Glutamatergic neuron (in vitro differentiated cells): ENCODE measurements around the gene PLEKHM1. TPM values are rescaled to one million over a fixed set of nuclear protein-coding genes. Genes with fewer than 3 reads are reported as not detected.

ENCODE experiments used
- DNase-seq: peaks from one replicate; pipeline ENCODE4 v3.0.0; 2022
- H3K27ac Mint-ChIP-seq: one replicate; pipeline ENCODE4 v1.8.0; 2020; ENCODE audit warnings: mild to moderate bottlenecking, mixed read lengths, inconsistent platforms; ENCODE audit not compliant: unreplicated experiment
- H3K27me3 Mint-ChIP-seq: one replicate; pipeline ENCODE4 v1.8.0; 2020; ENCODE audit warnings: mild to moderate bottlenecking, moderate library complexity, mixed read lengths, inconsistent platforms; ENCODE audit not compliant: unreplicated experiment
- H3K36me3 Mint-ChIP-seq: one replicate; pipeline ENCODE4 v1.8.0; 2020; ENCODE audit warnings: mild to moderate bottlenecking, mixed read lengths, inconsistent platforms; ENCODE audit not compliant: unreplicated experiment
- H3K4me1 Mint-ChIP-seq: one replicate; pipeline ENCODE4 v1.8.0; 2020; ENCODE audit warnings: mild to moderate bottlenecking, low read depth, mixed read lengths, inconsistent platforms; ENCODE audit not compliant: unreplicated experiment
- H3K4me3 Mint-ChIP-seq: one replicate; pipeline ENCODE4 v1.8.0; 2020; ENCODE audit warnings: mild to moderate bottlenecking, mixed read lengths, inconsistent platforms; ENCODE audit not compliant: unreplicated experiment
- H3K9me3 Mint-ChIP-seq: one replicate; pipeline ENCODE4 v1.8.0; 2020; ENCODE audit warnings: mild to moderate bottlenecking, moderate library complexity, mixed read lengths, inconsistent platforms; ENCODE audit not compliant: unreplicated experiment
- total RNA-seq: library from RNA; stranded (reverse); fragmentation: NEBNext Ultra II Directional; extraction: Animal tissue kit (Norgen Biotek cat#: 25700); gene quantifications from one replicate; pipeline ENCODE4 v1.2.1, GENCODE V29; 2021; ENCODE audit not compliant: unreplicated experiment
- TF ChIP-seq, protein P1 (sequence below): fragments of 200-600 bp; sonication (generic); IDR thresholded peaks from one replicate; pipeline ENCODE4 v1.5.0; 2021; ENCODE audit not compliant: partially characterized antibody, unreplicated experiment

PLEKHM1 gene
- total RNA-seq, 1 donor from 2014 or later, result 59.5 TPM

DNA sequence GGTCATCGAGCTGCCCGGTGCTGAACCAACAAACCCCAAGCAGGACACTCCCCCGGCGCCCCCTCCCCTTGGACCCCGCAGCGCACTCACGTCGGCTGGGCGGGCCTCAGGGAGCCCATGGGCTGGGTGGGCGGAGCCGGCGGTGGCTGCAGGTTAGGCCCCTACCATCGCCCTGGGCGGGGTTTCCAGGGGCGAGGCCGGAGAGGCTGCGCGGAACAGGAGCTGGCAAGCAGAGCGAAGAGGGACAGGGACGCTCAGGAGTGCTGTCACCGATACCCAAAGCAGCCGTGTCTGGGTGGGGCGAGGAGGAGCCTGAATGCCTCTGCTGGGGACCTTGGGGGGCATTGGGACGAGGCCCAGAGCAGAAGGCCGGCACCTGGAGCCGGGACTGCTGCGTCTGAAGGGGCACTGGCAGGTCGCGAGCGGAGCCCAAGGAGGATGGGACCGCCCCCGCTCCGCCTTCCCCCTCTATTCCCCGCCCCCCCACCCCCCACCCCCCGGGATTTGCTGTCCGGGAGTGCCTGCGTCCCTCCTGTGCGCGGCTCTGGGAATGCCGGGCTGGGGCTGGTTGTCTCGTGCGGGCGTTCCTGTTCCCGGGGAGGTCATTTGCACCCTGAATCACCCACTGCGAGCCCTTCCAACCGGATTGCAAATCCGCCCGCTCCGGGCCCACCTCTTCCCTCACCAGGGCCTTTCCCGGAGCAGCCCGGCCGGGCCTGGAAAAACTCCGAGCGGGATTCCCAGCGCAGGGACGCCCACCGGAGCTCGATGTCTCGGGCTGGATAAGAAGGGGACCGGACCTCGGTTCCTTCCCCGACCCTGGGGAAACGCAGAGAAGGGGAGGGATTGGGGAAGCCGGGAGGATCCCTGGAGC lies 58.8 kb downstream of the PLEKHM1 start:
- H3K27ac Mint-ChIP-seq, result no peak overlapping the region
- H3K27me3 Mint-ChIP-seq, result peaks cover 25% of the 10 kb centered on the region
- peaks cover 26% of the 10 kb centered on the region for H3K4me1 Mint-ChIP-seq
- peaks cover 10% of the 10 kb centered on the region for H3K9me3 Mint-ChIP-seq
- H3K36me3 Mint-ChIP-seq, result no peaks in the 10 kb centered on the region
- TF ChIP-seq, protein P1, sequence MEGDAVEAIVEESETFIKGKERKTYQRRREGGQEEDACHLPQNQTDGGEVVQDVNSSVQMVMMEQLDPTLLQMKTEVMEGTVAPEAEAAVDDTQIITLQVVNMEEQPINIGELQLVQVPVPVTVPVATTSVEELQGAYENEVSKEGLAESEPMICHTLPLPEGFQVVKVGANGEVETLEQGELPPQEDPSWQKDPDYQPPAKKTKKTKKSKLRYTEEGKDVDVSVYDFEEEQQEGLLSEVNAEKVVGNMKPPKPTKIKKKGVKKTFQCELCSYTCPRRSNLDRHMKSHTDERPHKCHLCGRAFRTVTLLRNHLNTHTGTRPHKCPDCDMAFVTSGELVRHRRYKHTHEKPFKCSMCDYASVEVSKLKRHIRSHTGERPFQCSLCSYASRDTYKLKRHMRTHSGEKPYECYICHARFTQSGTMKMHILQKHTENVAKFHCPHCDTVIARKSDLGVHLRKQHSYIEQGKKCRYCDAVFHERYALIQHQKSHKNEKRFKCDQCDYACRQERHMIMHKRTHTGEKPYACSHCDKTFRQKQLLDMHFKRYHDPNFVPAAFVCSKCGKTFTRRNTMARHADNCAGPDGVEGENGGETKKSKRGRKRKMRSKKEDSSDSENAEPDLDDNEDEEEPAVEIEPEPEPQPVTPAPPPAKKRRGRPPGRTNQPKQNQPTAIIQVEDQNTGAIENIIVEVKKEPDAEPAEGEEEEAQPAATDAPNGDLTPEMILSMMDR, result no peak
- DNase-seq, result peak; percentile 77
- H3K4me3 Mint-ChIP-seq, result peak overlapping the region; percentile 68

DNA sequence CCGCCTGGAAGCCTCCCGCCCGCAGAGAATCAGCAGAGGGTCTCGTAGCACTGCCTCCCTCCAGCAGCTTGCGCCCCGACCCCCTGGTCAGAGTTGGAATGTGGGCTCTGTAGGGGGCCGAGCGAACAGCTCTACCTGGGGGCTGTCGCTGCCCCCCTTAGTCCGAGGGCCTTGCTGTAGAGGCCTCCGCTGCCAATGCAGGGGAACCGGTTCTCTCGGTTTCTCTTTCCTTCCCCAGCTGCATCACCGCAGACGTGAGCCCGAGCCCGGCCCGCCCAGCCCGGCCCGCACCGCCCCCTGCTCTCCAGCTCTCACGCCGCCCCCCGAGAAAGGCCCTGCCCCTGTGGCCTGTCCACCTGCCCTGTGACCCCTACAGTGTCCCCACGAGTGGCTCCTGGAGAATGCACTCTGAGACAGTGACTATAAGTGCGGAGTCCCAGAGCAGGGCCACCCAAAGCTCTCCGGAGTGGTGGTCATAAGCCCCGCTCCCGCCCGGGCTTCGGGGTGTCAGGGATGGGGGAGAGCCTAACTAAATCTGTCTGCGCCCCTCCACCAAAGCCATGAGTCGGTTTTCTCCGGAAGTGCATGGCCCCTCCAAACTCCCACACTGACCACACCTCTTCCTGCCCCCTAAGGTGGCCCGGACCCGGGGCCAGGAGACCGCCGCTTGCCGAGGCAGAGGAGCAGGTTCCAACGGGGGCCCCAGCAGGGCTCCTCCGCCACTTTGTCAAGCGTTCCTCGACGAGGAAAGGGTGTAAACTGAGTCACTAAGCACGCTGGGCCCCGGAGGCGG lies 59.6 kb downstream of the PLEKHM1 start:
- Mint-ChIP-seq H3K27me3 (peaks cover 29% of the 10 kb centered on the region), H3K4me3 (peak overlapping the region; percentile 57), H3K9me3 (peaks cover 10% of the 10 kb centered on the region), H3K27ac (no peak overlapping the region), H3K36me3 (no peaks in the 10 kb centered on the region), H3K4me1 (peaks cover 18% of the 10 kb centered on the region)
- TF ChIP-seq, protein P1, result no peak
- DNase-seq, result no peak

DNA sequence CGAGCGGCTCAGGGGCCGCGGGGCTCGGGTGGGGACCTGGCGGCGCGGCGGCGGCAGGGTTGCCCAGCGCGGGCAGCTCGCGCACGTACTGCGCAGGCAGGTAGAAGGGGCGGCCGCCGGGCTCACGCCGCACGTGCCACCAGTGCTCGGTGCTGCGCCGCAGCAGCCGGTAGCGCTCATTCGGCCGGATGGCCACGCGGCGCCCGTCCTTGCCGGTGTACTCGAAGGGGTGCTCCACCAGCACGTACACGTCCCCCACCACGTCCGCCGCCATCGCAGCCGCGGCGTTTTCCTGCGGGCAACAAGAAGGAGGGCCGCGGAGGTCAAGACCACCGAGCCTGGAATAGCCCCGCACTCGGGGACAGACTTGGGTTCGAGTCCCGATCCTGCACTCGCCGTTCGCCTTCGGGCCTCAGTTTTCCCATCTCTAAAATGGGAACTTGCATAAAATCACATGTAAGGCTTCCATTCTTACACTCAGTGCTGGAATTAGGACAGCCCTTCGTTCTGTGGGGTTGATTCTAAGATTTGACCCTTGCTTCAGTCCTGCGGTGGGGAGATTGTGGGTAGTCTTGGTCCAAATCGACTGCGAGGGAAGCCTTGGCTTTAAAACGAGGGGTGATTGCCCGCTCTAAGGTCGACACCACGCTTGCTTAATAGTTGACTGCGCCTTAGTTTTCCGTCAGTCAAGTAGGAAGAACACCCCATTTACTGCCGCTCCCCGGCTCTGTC lies 60.3 kb downstream of the PLEKHM1 start:
- DNase-seq, result no peak
- Mint-ChIP-seq H3K36me3 (no peaks in the 10 kb centered on the region), H3K9me3 (peaks cover 7% of the 10 kb centered on the region), H3K4me1 (peaks cover 11% of the 10 kb centered on the region), H3K27ac (no peak overlapping the region), H3K4me3 (peak overlapping the region; percentile 38), H3K27me3 (peaks cover 26% of the 10 kb centered on the region)
- TF ChIP-seq, protein P1, result no peak

DNA sequence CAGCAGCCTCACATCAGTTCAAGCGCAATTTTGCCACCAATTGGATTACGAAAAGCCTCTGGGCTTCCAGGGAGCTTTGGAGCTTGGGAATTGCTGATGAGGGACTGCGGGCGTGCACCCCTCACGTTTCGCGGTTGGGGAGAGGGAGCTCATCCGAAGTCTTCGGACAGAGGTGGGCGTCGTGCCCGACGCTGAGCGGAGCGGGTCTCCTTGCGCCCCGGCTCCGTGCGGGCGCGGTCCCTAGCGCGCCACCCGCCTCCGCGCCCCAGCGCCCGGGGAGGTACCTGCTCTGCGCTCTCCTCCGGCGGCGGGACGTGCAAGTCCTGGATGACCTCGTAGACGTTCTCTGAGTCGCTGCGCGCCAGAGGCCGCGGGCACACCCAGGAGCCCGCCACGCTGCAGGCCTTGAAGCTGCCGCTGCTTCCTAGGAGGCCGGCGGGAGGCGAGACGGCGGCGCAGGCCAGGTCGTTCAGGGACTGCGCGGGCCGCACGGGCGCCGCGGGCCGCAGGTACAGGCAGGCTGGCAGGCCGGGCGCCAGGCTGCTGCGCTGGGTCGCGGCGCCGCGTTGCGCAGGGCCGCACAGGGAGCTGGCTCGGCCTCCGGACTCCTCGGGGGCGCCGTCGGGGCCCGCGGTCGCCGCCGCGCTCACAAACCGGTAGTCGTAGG lies 61.0 kb downstream of the PLEKHM1 start:
- Mint-ChIP-seq H3K9me3 (peaks cover 5% of the 10 kb centered on the region), H3K27ac (no peak overlapping the region), H3K27me3 (peaks cover 26% of the 10 kb centered on the region), H3K4me3 (peak overlapping the region; percentile 74), H3K36me3 (no peaks in the 10 kb centered on the region), H3K4me1 (peaks cover 10% of the 10 kb centered on the region)
- no peak for DNase-seq
- TF ChIP-seq, protein P1, result no peak
